Hematopoietic multipotent progenitor cell treated with erythropoietin and hydrocortisone succinate and interleukin-3 and kit ligand, for 6 days (in vitro differentiated cells): ENCODE results near the gene GPR62.

ENCODE experiments used
- DNase-seq: peaks from one replicate; pipeline ENCODE4 v3.0.0-alpha.2; 2015

The GPR62 gene

DNA sequence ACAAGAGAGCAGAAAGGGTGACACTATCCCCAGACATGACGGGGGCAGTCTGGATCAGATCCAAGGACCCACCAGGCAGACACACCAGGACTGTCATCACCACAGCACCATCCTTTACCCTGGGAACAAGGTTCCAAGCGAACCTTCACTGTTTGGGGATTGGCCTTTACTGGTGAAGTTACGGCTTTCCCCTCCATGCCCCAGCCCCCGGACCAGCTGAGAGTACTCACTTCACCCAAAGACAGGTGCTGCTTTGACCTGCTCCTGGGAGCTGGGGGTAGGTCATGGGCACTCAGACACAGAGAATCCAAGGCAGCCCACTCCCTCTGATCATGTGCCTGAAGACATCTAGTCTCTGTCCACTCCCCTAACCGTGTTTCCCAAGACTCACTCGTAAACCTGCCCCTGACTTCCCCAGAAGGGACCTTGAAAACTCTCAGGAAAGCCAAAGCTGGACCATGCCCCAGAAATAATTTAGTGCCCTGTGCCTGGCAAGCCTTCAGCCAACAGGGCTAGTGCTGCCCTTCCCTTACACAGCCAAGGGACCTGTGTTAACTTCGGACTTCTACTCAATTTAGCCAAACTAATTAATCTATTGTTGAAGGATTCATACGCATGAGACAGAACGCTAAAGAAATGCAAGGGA is 16.3 kb upstream of the GPR62 start:
- DNase-seq, result no peak

DNA sequence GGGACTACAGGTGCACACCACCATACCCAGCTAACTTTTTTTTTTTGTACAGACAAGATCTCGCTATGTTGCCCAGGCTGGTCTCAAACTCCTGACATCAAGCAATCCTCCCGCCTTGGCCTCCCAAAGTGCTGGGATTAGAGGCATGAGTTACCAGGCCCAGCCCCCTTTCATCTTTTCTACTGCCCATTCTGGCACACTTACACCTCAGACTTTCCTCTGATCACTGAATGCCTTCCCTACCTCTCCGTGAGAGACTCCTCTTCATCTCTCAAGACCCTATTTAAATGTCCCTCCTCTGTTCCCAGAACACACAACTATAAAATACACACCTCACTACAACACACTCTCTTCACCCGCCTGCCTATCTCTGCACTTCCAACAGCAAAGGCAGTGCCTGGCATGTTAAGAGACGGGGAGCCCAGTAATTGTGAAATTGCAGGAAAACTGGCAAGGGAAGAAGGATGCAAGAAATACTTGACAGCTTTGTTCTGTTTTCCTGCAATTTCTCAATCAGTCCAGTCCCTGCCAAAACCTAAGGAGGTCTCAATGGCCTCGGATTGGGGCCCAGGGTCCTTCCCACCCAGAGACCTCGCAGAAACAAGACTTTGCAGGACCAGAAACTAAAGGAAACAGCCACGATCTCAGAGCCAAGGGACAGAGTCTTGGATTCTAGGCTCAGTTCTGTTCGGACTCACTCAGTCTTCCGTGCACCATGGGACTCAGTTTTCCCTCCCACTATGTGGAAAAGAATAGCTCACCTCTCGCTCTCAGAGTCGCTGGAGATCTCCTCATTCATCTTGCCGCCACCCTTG is 14.3 kb upstream of the GPR62 start:
- DNase-seq, result no peak

DNA sequence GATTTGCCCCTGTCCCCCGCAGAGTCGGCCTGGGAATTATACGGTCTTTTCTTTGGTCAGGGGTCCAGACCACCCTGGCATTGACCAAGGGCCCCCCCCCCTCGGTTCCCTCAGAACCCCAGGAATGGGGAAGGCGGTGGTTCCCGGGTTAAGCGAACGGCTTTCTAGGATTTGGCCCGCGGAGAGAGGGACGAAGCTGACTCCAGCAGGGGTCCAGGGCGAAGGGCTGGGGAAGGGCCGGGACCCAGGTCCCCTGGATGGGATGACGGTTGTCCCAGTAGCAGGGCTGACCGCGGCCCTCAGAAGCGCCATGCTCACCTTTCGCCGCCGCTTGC is 13.8 kb upstream of the GPR62 start:
- no peak for DNase-seq

DNA sequence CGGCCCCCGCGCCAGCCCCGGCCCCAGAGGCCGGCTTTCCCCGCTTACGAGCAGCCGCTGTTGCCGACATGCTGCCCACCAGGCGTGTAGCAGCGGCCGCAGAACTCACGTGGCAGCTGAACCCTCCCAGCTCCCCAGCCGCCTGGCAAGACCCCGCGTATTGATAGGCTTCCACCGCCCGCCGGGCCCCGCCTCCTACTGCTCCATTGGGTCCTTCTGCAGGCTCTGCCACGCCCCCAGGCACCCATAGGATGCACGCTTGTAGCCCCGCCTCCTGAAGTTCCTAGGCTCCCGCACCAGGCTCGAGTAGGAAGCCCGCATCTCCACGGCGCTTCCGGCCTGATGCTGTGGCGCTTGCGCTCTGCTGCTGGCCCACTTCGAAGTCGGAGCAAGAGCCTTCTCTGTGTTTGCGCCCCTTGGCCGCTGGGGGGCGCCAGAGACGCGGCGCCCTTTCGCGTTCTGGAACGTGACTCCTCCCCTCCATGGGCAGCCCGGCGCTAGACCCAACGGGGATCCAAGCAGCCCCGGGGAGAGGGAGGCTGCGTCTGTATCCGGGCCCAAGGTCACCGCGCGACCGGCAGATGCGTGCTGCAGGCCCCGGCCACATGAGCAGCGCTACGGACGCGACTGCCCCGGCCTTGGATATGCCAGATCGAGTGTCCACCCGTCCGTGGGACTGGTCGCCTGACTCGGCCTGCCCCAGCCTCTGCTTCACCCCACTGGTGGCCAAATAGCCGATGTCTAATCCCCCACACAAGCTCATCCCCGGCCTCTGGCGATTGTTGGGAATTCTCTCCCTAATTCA is 13.2 kb upstream of the GPR62 start, which contains the start of the genes PARP3 and RRP9:
Gene PARP3, plus strand, starts transcription at position 566 of the 805 bp plus-strand sequence. CDS start 993 bp downstream, outside the sequence.
Gene RRP9, minus strand, starts transcription at position 107 of the 805 bp plus-strand sequence. Its CDS starts 37 bp downstream, at position 70.
- peak; percentile 100 for DNase-seq

DNA sequence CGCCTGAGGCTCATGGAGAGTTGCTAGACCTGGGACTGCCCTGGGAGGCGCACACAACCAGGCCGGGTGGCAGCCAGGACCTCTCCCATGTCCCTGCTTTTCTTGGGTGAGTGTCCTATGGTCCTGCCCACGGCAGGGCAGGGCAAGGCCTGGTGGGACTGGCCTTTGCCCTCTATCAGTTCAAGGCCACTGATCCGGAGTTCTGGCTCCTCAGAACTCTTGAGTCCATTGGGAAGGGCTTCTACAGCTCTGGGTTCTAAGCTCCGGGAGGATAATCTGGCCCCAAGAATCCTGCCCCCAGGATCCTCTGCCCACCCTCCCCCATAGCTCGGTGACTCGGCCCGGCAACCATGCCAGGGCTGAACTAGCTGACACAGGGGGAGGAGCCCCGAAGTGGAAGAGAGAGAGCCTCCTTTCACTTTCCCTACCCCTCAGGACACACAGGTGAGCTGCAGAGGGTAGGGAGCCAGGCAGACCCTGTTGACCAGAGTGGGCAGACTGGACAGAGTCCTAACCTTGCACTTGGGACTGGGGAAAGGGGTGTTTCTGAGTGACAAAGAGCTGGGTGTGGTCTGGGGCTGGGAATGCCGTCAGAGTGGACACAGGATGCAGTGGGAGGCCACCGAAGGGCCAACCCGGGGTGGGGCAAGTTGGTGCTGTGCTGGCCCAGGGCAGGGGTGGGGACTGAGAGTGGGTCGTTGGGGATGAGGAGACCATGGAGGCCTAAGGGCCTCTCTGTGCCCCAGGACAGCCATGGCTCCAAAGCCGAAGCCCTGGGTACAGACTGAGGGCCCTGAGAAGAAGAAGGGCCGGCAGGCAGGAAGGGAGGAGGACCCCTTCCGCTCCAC is 12.4 kb upstream of the GPR62 start:
- DNase-seq, result peak; percentile 75

DNA sequence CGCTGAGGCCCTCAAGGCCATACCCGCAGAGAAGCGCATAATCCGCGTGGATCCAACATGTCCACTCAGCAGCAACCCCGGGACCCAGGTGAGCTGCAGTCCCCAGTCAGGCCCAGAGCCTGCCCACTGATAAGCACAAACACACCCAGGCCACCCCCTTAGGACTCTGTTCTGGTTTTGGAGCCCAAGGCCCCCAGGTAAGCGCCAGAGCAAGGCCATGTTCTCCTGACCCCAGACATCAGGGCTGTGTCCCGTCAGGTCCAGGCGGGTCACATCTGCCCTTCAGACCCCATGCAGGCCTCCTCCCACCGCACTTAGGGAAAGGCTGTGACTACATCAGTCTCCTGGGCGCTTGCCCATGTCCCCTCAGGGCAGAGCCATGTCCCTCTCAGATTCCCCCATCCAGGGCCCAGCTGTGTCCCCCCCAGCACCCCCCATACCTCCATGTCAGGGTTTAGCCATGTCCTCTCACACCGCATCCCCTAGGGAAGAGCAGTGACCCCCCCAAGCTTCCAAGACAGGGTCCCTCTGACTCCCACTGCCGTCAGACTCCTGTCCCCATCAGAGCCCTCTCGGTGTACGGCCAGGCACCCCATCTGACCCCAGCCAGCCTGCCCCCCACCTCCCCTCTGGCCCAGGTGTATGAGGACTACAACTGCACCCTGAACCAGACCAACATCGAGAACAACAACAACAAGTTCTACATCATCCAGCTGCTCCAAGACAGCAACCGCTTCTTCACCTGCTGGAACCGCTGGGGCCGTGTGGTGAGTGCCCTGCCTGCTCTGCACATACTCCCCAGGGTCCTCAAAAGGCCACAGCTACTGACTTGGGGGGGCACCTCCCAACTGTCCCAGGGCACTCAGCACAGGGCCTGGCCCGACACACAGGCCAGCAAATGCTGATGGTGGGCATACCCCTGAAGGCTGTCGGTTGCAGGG is 11.5 kb upstream of the GPR62 start:
- DNase-seq, result no peak

DNA sequence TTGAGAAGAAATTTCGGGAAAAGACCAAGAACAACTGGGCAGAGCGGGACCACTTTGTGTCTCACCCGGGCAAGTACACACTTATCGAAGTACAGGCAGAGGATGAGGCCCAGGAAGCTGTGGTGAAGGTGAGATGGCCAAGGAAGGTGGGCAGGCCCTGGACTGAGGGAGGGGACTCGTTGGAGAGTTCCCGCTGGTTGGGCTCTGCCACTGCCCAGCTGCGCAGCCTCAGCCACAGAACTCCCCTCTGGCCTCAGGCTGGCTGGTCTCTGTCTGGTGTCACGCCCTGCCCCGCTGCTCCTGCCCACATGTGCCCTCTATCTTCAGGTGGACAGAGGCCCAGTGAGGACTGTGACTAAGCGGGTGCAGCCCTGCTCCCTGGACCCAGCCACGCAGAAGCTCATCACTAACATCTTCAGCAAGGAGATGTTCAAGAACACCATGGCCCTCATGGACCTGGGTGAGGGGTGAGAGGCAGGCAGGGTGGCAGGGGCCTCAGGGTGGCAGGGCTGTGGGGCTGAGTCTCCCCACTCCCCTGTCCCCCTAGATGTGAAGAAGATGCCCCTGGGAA is 10.6 kb upstream of the GPR62 start:
- DNase-seq, result no peak

DNA sequence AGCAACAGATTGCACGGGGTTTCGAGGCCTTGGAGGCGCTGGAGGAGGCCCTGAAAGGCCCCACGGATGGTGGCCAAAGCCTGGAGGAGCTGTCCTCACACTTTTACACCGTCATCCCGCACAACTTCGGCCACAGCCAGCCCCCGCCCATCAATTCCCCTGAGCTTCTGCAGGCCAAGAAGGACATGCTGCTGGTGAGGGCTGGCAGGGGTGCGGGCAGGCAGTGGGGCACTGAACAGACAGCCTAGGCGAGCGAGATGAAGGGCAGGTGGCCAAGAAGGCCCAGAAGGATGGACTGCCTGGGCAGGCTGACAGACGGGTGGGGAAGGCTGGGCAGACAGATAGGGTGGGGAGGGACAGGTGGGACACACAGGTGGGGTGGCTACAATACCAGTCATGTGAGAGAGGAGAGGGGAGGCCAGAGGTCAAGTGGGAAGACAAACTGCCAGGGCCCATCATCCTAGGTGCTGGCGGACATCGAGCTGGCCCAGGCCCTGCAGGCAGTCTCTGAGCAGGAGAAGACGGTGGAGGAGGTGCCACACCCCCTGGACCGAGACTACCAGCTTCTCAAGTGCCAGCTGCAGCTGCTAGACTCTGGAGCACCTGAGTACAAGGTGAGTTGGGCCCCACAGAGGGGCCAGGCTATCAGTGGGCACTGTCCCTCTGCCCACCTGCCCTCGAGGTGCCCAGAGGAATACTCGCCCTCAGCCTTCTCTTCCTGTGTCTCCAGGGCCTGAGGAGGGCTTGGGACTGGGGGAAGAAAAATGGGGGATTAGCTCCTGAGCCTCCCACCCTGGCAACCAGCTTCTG is 9.9 kb upstream of the GPR62 start:
- no peak for DNase-seq

DNA sequence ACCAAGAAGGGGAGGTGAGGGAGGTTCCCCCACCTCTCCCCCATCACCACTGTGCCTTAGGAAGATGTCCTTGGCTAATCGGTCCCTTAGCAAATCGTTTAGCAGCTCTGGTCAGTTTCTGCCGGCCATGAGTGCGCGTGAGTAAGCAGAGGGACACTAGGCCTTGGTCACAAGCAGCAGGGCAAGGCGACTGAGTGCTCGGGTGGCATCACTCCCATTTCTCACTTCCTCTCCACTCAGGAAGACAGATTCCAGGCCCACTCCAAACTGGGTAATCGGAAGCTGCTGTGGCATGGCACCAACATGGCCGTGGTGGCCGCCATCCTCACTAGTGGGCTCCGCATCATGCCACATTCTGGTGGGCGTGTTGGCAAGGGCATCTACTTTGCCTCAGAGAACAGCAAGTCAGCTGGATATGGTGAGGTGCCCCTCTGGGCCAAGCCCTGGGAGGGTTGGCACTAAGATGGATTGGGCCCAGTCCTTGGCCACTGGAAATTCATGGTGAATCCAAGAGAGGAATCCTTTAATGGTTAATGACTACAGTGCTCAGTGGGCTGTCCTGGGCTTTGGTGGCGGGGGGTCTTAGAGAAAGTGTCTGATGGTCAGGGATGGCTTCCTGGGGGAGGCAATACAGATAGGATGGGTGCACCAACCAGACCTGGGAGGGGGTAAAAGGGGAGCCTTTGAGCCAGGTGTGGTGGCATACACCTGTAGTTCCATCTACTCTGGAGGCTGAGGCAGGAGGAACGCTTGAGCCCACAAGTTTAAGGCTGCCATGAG is 9.1 kb upstream of the GPR62 start:
- no peak for DNase-seq

DNA sequence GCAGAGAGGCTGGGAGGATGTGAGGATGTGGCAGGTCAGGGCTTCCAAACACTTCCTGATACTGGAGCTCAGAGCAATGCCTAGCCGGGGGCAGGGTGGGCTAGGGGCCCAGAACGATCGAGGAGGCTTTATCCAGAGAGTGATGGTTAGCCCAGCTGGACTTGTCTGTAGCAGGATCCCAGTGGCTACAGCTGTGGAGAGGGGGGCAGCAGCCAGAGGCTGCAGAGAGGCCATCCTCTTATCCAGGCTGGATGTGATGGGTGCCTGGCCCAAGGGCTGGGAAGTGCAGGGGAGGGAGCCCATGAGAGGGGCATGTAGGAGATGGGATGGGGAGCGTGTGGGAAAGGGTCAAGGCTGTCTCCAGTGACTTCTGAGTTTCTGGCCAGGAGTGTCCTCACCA is 8.4 kb upstream of the GPR62 start:
- no peak for DNase-seq

DNA sequence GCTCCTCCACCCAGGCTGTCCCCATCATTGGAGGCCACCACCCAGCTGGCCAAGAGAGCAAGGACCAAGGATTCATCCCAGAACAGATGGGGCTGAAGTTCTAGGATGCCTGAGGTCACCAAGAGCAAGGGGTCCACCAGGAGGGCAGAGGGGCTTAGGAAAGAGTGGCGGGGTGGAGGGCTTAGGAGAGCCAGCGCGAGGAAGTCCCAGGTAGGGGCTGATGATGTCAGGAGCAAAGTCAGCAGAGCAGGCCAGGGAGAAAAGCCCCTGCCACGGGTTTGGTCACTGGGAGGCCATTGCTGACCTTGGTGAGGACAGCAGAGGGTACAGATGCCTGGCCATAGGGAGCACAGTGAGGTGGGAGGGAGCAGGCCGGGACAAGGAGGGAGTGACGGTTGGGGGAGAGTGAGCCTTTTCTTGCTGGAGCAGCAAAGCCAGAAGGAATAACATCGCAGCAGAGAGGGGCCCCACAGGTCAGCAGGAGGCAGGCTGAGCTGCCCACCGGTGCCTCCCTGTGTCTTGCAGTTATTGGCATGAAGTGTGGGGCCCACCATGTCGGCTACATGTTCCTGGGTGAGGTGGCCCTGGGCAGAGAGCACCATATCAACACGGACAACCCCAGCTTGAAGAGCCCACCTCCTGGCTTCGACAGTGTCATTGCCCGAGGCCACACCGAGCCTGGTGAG is 7.8 kb upstream of the GPR62 start:
- no peak for DNase-seq

DNA sequence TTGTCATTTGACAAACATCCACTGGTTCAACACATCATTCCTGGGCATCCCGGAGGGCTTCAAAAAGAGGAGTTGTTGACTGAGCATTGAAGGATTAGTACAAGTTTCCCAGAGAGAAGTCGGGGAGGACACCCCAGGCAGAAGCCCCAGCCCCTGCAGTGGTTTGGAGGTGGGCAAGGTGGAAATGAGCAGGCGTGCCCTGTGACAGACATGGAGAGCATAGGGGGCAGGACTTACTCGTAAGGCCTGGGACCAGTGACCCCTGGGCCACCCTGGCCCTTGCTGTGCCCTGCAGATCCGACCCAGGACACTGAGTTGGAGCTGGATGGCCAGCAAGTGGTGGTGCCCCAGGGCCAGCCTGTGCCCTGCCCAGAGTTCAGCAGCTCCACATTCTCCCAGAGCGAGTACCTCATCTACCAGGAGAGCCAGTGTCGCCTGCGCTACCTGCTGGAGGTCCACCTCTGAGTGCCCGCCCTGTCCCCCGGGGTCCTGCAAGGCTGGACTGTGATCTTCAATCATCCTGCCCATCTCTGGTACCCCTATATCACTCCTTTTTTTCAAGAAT is 7.1 kb upstream of the GPR62 start:
- no peak for DNase-seq

DNA sequence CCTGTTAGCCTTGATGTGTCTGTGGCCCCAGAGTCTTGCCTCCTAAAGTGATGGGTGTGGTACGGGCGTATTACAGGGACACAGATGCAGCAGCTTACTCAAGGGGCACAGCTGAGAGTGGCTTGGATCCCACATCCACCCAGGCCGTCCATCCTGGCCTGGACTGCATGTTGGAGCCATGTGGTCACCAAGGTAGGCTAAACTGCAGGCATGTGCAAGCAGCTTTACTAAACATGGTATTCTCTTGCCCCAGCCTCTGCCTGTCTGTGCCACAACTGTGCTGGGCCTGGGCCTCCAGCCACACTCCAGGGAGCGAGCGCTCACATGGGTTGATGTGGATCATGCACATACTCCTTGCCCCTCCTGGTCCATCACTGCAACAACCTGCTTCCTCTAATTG is 6.1 kb upstream of the GPR62 start:
- no peak for DNase-seq

DNA sequence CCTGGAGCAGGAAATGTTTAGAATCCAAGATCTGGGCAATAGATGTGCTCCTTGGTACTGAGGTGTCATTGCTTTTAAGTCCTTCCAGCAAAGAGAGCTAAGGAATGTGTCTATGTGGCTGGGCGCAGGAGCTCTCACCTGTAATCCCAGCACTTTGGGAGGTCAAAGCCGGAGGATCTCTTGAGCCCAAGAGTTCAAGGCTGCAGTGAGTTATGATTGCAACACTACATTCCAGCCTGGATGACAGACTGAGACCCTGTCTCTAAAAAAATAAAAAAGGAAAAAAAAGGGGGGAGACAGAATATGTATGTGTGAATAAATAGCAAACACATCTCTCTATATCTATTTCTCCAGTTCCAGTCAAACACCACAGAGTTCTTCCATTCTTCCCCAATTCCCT is 4.3 kb upstream of the GPR62 start:
- no peak for DNase-seq

DNA sequence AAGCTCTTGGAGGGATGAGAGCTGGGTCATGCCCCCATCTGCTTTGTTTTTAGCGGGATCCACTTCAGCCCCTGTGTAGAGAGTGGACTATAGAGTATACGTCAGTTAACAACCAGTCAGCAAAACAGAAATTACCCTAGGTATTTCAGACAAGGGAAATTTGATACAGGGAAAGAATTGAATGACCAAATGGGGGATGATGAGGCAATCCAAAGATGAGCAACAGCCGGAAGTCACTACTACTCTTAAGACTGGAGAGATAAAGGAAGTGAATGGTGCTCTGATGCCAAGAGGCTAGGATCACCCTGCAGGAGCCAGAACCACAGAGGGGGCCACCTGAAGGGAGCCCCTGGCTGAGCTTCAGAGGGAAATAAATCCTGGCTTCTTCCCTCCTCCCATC is 1.7 kb upstream of the GPR62 start:
- no peak for DNase-seq

DNA sequence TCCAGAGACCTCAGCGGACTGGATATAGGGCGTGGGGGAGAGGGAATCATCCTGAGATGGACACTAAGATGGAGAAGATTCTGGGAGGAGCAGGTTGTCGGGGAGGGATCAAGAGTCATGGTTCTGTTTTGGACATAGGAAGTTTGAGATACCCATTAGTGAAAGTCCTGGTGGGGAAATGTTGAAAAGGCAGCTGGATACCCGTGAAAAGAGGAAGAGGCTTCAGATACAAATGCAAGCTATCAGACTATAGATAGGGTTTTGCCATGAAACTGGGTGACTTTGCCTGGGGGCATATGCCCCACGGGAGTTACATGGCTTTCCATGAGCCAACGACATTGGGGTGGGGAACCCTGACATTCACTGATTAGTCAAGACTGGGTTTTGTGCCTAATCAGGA is 1.1 kb upstream of the GPR62 start:
- no peak for DNase-seq

DNA sequence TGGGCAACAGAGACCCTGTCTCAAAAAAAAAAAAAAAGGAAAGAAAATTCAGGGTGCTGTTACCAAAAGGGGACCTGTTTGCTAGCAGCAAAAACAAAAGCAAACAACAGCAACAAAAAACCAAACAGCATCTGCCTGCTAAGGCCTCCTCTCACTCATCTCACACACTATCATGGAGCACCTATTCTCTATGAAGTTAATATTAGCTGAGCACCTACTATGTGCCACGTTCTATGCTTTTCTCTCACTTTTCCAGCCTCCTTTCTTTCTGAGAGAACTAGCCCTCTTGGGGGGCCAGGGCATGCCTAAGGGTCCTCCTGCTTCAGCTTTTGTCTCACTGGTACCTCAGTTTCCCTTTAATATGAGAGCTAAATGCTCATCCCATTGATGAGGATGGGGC is 468 bp upstream of the GPR62 start:
- no peak for DNase-seq
